Retinal pigment epithelial cell (primary cell): ENCODE results near the gene MCU.
A peak's percentile ranks its signal among the peaks of the same experiment; 100 is the strongest.

ENCODE experiments used
- DNase-seq: peaks from one replicate; pipeline ENCODE4 v3.0.0-alpha.2; 2010; ENCODE audit warnings: low read depth
- H3K4me3 ChIP-seq: 2 replicates; pipeline ENCODE4 v1.5.1; 2011; ENCODE audit warnings: mild to moderate bottlenecking, low read length, control low read depth, moderate library complexity
- TF ChIP-seq, protein P1 (sequence below): conservative IDR thresholded peaks from 2 replicates; pipeline ENCODE4 v1.5.1; 2011; ENCODE audit warnings: low read depth, low read length, control low read depth, inconsistent platforms

MCU gene

DNA sequence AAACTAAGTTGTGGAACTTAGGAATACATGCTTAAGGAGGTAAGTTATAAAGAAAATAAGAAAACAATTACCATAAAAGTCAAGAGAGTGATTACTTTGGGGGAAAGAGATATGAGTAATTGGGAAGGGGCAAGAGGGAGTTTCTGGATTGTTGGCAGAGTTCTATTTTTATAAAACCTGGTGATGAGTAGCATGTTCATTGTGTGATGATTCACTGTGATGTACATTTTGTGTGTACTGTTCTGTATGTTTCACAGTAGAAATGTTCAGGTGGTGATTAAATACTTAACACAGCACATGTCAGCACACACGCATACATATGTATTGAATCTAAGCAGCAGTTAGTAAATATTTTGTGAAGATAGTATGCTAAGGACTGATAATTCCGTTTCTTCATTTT lies 191.9 kb downstream of the MCU start:
- TF ChIP-seq, protein P1, sequence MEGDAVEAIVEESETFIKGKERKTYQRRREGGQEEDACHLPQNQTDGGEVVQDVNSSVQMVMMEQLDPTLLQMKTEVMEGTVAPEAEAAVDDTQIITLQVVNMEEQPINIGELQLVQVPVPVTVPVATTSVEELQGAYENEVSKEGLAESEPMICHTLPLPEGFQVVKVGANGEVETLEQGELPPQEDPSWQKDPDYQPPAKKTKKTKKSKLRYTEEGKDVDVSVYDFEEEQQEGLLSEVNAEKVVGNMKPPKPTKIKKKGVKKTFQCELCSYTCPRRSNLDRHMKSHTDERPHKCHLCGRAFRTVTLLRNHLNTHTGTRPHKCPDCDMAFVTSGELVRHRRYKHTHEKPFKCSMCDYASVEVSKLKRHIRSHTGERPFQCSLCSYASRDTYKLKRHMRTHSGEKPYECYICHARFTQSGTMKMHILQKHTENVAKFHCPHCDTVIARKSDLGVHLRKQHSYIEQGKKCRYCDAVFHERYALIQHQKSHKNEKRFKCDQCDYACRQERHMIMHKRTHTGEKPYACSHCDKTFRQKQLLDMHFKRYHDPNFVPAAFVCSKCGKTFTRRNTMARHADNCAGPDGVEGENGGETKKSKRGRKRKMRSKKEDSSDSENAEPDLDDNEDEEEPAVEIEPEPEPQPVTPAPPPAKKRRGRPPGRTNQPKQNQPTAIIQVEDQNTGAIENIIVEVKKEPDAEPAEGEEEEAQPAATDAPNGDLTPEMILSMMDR: no peak
- H3K4me3 ChIP-seq: no peak overlapping the region
- no peak for DNase-seq

DNA sequence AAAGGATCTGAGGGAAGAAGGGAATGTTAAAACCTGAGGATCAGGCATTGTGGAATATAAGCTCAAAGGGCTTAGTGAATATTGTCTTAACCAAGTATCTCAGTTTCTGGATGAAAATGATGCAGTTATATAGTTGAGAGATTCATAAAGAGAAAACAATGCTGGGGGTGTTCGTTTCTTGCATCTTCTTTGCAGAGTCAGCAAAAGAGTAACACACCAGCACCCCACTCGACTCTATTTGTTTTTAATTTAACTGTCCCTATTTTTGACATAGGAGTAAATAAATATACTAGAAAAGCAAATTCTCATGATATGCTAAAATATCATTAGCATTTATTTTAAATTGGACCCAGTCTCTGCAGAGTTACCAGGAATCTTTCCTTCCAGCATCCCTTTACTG lies 194.0 kb downstream of the MCU start:
- no peak overlapping the region for H3K4me3 ChIP-seq
- TF ChIP-seq, protein P1: no peak
- no peak for DNase-seq

DNA sequence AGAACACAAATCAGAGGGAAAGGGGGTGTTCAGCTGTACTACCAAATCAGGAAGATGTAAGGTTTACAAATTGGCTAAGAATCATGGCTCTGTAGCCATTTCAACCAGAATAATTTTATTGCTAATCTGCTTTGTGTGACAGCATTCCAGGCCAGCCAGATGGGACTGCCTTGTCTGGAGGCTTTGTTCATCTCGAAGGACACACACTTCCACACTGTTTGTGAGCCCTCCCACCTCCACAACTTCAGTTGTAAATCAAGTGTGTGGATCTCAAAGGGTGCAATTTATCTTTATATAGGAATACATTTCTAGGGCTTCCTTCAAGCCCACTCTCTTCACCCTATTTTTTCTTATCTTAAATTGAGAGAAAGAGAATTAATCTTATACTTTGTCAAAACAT lies 194.7 kb downstream of the MCU start:
- DNase-seq: no peak
- TF ChIP-seq, protein P1: no peak
- no peak overlapping the region for H3K4me3 ChIP-seq

DNA sequence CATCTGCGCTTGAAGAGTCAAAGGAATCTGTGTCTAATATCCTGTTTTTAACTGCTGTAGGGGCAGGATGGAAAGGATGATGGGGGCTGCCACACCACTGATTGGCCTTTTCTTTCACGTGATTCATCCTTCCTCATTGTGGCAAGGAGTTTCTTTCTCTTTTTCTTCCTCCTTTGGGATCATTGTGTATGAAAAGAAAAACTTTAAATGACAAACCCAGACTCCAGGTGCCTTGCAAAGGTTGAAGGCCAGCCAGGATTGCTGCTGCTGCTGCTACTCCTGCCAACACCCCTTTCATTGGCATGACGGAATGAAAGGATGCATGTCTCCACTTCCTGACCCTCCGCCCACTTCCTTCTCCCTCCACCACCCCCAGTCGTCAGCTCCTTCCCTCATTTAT lies 195.1 kb downstream of the MCU start:
- TF ChIP-seq, protein P1: no peak
- DNase-seq: no peak
- no peak overlapping the region for H3K4me3 ChIP-seq

DNA sequence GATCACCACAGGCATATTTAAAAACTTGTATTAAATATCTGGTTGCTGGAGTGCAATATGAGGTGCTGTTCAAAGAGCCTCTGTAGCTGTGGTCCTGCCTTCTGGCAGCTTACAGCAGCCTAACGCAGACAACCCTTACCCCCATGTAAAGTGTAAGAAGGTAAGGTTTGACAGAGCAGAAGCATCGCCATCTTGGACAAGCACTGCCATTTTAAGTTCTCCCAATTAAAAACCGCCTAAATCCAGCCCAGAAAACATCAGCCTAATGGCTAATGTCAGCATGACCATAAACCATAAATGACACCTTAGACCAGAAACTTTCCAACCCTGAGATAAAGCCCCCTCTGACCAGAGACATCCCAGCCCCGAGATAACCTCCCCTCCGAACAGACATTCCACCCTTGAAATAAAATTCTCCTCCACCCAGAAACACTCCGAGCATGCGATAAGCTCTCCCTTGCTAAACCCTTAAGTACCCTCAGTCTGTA lies 196.3 kb downstream of the MCU start:
- TF ChIP-seq, protein P1: no peak
- no peak for DNase-seq

DNA sequence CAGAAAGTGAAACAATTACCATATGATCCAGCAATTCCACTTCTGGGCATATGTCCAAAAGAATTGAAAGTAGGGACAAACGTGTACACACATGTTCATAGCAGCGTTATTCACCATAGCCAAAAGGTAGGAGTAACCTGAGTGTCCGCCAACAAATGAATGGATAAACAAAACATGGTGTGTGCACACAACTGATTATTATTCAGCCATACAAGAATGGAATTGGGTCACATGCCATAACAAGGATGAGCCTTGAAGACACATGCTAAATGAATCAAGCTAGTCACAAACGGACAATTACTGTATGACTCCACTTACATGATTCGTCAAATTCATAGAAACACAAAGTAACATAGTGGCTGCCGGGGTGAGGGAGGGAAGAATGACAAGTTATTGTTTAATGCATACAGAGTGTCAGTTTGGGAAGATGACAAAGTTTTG lies 197.5 kb downstream of the MCU start:
- H3K4me3 ChIP-seq: no peak overlapping the region
- peak; percentile 3 for DNase-seq
- TF ChIP-seq, protein P1: no peak

More for the DNA sequence above, 196.3 kb downstream of the MCU start:
- H3K4me3 ChIP-seq: no peak overlapping the region

DNA sequence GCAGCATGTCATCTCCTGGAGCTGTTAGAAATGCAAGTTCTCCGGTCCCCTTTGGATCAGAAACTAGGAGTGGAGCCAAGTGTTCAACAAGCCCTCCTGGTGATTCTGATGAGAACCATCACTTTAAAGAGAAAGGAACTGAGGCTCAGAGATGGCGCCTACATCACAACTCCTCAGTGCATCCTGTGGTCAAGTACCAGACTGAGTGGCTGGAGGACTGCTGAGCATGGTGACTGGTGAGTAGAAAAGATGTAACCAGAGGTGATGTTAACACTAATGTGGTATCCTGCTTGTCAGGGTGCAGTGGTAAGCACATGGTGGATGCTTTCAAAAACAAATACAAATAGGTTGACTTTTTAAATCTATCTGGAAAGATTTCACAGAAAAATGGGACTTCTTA lies 198.1 kb downstream of the MCU start:
- H3K4me3 ChIP-seq: no peak overlapping the region
- TF ChIP-seq, protein P1: no peak
- no peak for DNase-seq
